ENCODE measurements around the gene CDKL5.

CDKL5 gene

DNA sequence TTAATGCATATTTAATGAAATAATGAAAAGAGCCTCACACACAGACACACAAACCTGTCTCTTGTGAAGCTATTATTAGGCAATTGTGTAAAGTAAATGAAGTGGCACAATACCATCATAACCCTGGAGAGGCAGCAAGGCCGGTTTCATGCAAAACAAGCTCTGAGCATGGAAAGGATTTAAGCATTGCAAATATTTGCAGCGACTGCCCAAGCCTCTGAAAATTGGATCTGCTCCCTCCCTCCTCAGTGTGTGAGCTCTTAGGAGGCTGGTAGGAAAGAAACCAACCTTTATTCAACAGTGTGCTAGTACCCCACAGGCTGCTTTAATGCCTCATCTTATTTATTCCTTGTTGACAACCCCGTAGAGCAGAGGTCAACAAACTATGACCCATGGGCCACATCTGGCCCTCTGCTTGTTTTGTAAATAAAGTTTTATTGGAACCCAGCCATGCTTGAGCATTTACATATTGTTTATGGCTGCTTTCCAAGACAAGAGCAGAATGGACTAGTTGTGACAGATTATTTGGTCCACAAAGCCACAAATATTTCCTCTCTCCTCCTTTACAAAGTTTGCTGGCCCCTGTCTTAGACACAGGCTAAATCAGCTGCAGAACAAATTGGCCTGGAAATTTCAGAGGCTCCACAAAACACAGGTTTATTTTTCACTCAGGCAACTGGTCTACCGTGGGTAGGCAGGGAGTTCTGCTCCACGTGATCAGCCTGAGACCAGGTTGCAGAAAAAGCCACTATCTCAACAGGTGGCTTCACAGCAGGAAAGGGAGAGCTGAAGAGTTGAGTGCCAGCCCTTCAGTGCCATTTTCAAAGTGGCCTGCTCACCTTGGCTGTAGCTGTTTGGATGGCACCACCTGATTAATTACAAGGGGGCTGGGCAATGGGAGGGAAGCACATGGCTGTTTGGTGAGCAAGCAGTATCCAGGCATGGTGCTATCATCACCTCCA lies 229.7 kb downstream of the CDKL5 start:
- TF ChIP-seq CTCF (conservative IDR thresholded peaks at IDR 0.05; ENCODE audit: low read depth) = no peak
- DNase-seq (ENCODE audit: low spot score) = no peak
- ChIA-PET POLR2A (ENCODE audit: low non-redundant PET) (no interaction called here), CTCF (interaction anchor here (0.7 kb wide), 1 partner anchor 642 kb away, joined by 4 read pairs; no protein-coding TSS in a partner anchor)
- H3K27ac ChIP-seq = no peak overlapping the region

DNA sequence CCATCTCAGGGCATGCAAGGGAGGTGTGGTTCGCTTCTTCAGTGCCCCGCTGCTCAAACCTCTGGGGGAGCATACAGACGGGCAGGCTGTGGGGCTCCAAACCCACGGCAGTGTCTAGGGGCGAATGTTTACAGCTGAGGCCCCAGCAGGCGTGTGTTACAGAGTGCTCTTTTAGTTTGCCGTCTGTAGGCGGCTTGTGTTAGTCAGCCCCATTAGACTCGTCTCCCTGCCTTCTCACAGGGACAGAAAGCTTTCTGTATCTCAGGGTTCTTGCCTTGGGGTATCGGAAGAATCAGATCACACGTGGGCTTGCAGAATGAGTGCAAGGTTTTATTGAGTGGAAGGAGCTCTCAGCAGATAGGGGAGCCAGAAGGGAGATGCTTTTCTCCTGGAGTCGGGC lies 235.9 kb downstream of the CDKL5 start:
- TF ChIP-seq CTCF (conservative IDR thresholded peaks at IDR 0.05; ENCODE audit: low read depth) = no peak
- no peak for DNase-seq (ENCODE audit: low spot score)
- ChIA-PET CTCF (interaction anchor here (0.5 kb wide), 1 partner anchor 948 kb away, joined by 3 read pairs; no protein-coding TSS in a partner anchor), POLR2A (ENCODE audit: low non-redundant PET) (no interaction called here)
- no peak overlapping the region for H3K27ac ChIP-seq

DNA sequence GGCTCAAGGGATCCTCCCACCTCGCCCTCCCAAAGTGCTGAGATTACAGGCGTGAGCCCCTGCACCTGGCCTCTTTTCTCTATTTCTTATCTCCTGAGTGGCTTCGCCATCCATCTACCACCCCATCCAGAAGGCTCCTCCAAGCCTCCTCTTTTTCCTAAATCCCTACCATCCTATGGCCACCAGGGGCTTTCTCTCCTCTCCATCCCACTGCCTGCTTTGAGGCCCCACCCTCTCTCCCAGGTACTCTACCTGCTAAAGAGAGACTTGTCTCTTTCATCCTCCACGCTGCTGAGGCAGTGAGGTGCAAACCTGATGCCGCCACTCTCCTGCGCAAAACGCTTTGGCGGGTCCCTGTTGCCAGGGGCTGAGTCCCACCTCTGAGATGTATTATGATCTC lies 239.5 kb downstream of the CDKL5 start:
- ChIA-PET CTCF (no interaction called here), POLR2A (ENCODE audit: low non-redundant PET) (no interaction called here)
- no peak for TF ChIP-seq CTCF (conservative IDR thresholded peaks at IDR 0.05; ENCODE audit: low read depth)
- H3K27ac ChIP-seq = no peak overlapping the region
- no peak for DNase-seq (ENCODE audit: low spot score)

DNA sequence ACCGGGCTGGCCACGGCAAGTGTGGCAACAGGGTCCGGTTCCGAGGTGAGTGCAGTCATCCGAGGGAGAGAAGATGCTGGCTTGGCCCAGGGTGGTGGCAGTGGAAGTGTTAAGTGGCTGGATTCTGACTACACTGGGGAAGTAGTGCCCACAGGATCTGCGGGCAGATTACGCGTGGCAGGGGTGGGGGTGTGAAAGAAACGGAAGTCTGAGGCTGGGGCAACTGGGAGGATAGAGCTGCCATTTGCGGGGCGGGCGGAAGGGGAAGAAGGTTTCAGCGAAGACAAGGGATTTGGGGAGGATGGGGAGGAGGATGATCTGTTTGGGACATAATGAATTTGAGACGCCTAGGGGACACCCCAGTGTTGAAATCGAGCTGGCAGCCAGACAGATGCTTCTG lies 241.2 kb downstream of the CDKL5 start:
- H3K27ac ChIP-seq = no peak overlapping the region
- ChIA-PET CTCF (interaction anchor here (0.8 kb wide), 1 partner anchor 10 kb away, joined by 3 read pairs; no protein-coding TSS in a partner anchor), POLR2A (ENCODE audit: low non-redundant PET) (no interaction called here)
- no peak for TF ChIP-seq CTCF (conservative IDR thresholded peaks at IDR 0.05; ENCODE audit: low read depth)
- DNase-seq (ENCODE audit: low spot score) = no peak

DNA sequence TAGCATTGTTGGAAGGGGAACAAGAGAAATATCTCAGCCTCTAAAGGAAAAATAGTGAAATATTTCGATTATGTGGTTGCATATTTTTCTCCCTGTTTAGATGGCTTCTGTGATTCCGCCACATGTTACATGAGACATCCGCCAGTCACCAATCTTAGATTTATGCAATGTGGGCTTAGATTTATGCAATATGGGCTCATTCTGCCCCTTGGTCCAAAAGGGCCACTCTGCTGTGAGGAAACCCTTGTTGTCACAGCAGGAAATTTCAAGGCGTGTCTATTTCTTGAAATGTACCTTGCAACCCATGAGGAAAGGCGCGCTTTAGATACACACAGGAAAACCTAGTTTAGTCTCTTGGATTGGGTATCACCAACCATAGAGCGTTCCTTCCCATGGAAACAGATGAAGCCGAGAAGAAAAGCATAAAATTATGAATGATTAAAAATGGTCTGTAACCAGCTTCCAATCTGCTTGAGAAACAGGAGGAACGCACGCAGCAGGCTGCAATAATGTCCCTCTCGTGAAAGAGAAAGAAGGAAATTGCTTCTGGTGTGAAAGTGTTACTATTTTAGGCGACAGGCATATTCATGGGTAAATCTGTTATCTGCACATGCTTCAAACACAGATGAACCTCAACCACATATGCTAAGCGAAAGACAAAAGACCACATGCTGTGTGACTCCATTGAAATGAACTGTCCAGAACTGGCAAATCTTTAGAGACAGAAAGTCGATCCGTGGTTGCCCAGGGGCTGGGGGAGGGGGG lies 242.8 kb downstream of the CDKL5 start:
- ChIA-PET POLR2A (ENCODE audit: low non-redundant PET) (no interaction called here), CTCF (no interaction called here)
- no peak for TF ChIP-seq CTCF (conservative IDR thresholded peaks at IDR 0.05; ENCODE audit: low read depth)
- H3K27ac ChIP-seq = no peak overlapping the region
- no peak for DNase-seq (ENCODE audit: low spot score)

DNA sequence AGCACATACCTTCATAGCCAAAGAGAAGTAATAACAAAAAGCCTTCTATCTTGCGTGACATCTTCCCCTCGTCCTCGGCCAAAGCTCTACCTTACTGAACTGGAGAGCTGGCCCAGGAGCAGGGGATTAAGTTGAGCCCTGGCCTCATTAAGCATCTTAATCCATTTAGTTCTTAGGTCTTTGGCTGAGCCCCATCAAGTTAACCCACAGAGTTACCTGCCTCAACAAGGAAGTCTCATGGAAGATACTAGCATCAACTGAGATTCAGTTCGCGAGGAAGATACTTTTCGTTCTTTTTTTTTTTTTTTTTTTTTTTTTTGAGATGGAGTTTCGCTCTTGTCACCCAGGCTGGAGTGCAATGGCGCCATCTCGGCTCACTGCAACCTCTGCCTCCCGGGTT lies 246.6 kb downstream of the CDKL5 start, which contains the start of gene RS1:
Gene RS1, minus strand, starts transcription at position 101 of the 400 bp plus-strand sequence. Its CDS starts 40 bp downstream, at position 61.
- ChIA-PET CTCF (no interaction called here), POLR2A (ENCODE audit: low non-redundant PET) (no interaction called here)
- no peak for DNase-seq (ENCODE audit: low spot score)
- TF ChIP-seq CTCF (conservative IDR thresholded peaks at IDR 0.05; ENCODE audit: low read depth) = no peak
- no peak within 1 kb of the TSS for H3K27ac ChIP-seq
